Testis (tissue), 3 donors: ENCODE results near the gene MECP2. TPM values are rescaled to one million over a fixed set of nuclear protein-coding genes. Genes with fewer than 3 reads are reported as not detected.

Source experiments
- DNase-seq: peaks from one replicate; pipeline ENCODE4 v3.0.0-alpha.2; 2019
- H3K27ac ChIP-seq, 2 donors: fragments of 200-600 bp; sonication (generic); one replicate each; pipeline ENCODE4 v1.5.1; 2019
- H3K27me3 ChIP-seq: fragments of 200-600 bp; sonication (generic); one replicate; pipeline ENCODE4 v1.5.1; 2019
- H3K36me3 ChIP-seq: fragments of 200-600 bp; sonication (generic); one replicate; pipeline ENCODE4 v1.5.1; 2017; ENCODE audit warnings: low read depth; ENCODE audit errors: missing control alignments
- H3K4me1 ChIP-seq: fragments of 200-600 bp; sonication (generic); one replicate; pipeline ENCODE4 v1.5.1; 2019
- H3K4me3 ChIP-seq, 2 donors: fragments of 200-600 bp; sonication (generic); one replicate each; pipeline ENCODE4 v1.5.1; 2017 to 2019
- H3K9me3 ChIP-seq: fragments of 200-600 bp; sonication (generic); one replicate; pipeline ENCODE4 v1.5.1; 2017
- CTCF ChIP-seq, 3 experiments: fragments of 450-650 bp in 2 of 3; fragments of 200-600 bp in 1 of 3; sonication (generic) in 1 of 3; IDR thresholded peaks; one replicate each; pipeline ENCODE4 v1.5.1; 2016 to 2019; ENCODE audit warnings: antibody characterized with exemption in 3 of 3, mild to moderate bottlenecking in 2 of 3, moderate library complexity in 1 of 3
- POLR2A ChIP-seq: fragments of 450-650 bp; IDR thresholded peaks from one replicate; pipeline ENCODE4 v1.6.1; 2017; ENCODE audit warnings: antibody characterized with exemption, mild to moderate bottlenecking, moderate library complexity
- WGBS, 2 donors: methylation state at CpG; one replicate each; pipeline ENCODE4 v1.1.5; 2018; 5-methylcytosine and 5-hydroxymethylcytosine counted together
- intact Hi-C: fragments of 100-400 bp; cut with DNase I; formaldehyde crosslinking; loops from one replicate; pipeline ENCODE4 v1.15.1; 2023; ENCODE audit warnings: low total_unique reads
- polyA plus RNA-seq: library from polyadenylated mRNA; stranded (reverse); fragments of 350-450 nt; fragmentation: Illumina TruSeq; extraction: RNeasy Lipid Tissue Mini Kit (QIAGEN cat#74804); gene quantifications from one replicate; pipeline ENCODE4 v1.2.3, GENCODE V29; 2014; ENCODE audit warnings: low read depth, low replicate concordance; ENCODE audit not compliant: insufficient read depth
- total RNA-seq, 2 donors: library from RNA; depleted of rRNA; stranded (reverse); fragments of >200 nt; gene quantifications; one replicate each; pipeline ENCODE4 v1.2.3, GENCODE V29; 2016

MECP2 gene
- total and polyA plus RNA-seq, 3 donors from 2014 or later, result 25.0 to 86.4 (median 85.4) TPM

- Histone ChIP-seq H3K36me3 (no peaks in the 10 kb centered on the region), H3K4me1 (peaks cover 4% of the 10 kb centered on the region), H3K9me3 (no peaks in the 10 kb centered on the region), H3K27ac (no peak overlapping the region), H3K4me3 (no peak overlapping the region), H3K27me3 (no peaks in the 10 kb centered on the region)
- TF ChIP-seq POLR2A, result no peak
- TF ChIP-seq CTCF (IDR thresholded peaks at IDR 0.05), result no peak
- 98% methylated on average over 3 of the region's 3 CpGs for WGBS, 2 donors
- intact Hi-C loops, result no loop called here
- no peak for DNase-seq
These were observed 23.1 kb upstream of the MECP2 start for GRCh38 chrX:154120567-154120966.

- no peaks in the 10 kb centered on the region for H3K9me3 ChIP-seq
- no peak overlapping the region for H3K27ac ChIP-seq
- no peak for DNase-seq
- peaks cover 4% of the 10 kb centered on the region for H3K4me1 ChIP-seq
- H3K36me3 ChIP-seq, result no peaks in the 10 kb centered on the region
- WGBS, 2 donors, result 76 to 90% methylated on average over 4 to 6 of the region's 6 CpGs
- no peak for TF ChIP-seq CTCF (IDR thresholded peaks at IDR 0.05)
- no peak for TF ChIP-seq POLR2A
- intact Hi-C loops, result no loop called here
- no peaks in the 10 kb centered on the region for H3K27me3 ChIP-seq
- no peak overlapping the region for H3K4me3 ChIP-seq
These were observed 20.0 kb upstream of the MECP2 start for GRCh38 chrX:154117566-154117965.

- H3K27ac ChIP-seq, result peak overlapping the region in 1 of 2 donors; percentile 50
- no peaks in the 10 kb centered on the region for H3K27me3 ChIP-seq
- H3K36me3 ChIP-seq, result no peaks in the 10 kb centered on the region
- no peak for TF ChIP-seq CTCF (IDR thresholded peaks at IDR 0.05)
- TF ChIP-seq POLR2A, result no peak
- no peak overlapping the region for H3K4me3 ChIP-seq
- intact Hi-C loops, result no loop called here
- peak; percentile 38 for DNase-seq
- H3K4me1 ChIP-seq, result peaks cover 4% of the 10 kb centered on the region
- WGBS, 2 donors, result 49 to 63% methylated on average over 10 to 19 of the region's 19 CpGs
- no peaks in the 10 kb centered on the region for H3K9me3 ChIP-seq
These were observed 19.1 kb upstream of the MECP2 start for GRCh38 chrX:154116426-154117211.

GRCh38 chrX:154115750-154116149 lies 18.2 kb upstream of the MECP2 start:
- intact Hi-C loops, result no loop called here
- 60 to 84% methylated on average over 2 to 5 of the region's 5 CpGs for WGBS, 2 donors
- Histone ChIP-seq H3K27me3 (no peaks in the 10 kb centered on the region), H3K9me3 (no peaks in the 10 kb centered on the region), H3K27ac (peak overlapping the region in 1 of 2 donors; percentile 50), H3K4me1 (peaks cover 4% of the 10 kb centered on the region), H3K4me3 (no peak overlapping the region), H3K36me3 (no peaks in the 10 kb centered on the region)
- TF ChIP-seq CTCF (IDR thresholded peaks at IDR 0.05) (no peak), POLR2A (no peak)
- no peak for DNase-seq

GRCh38 chrX:154115071-154115470 lies 17.6 kb upstream of the MECP2 start:
- Histone ChIP-seq H3K4me3 (no peak overlapping the region), H3K27ac (no peak overlapping the region), H3K27me3 (no peaks in the 10 kb centered on the region), H3K4me1 (peaks cover 4% of the 10 kb centered on the region), H3K9me3 (no peaks in the 10 kb centered on the region), H3K36me3 (no peaks in the 10 kb centered on the region)
- no peak for DNase-seq
- 65 to 86% methylated on average over 4 to 10 of the region's 10 CpGs for WGBS, 2 donors
- intact Hi-C loops, result no loop called here
- TF ChIP-seq POLR2A (no peak), CTCF (IDR thresholded peaks at IDR 0.05) (no peak)
